GM19193 (cell line): Measurements from ENCODE around the gene GRID2IP.

Source experiments
- POLR2A ChIP-seq: IDR thresholded peaks from 4 replicates; pipeline ENCODE4 v1.6.1; 2011; ENCODE audit not compliant: insufficient read depth, insufficient read length; ENCODE audit errors: extremely low read depth

Gene GRID2IP

GRCh38 chr7:6505685-6506559, 45.3 kb downstream of the GRID2IP start:
- no peak for TF ChIP-seq POLR2A

GRCh38 chr7:6504996-6505395, 46.3 kb downstream of the GRID2IP start:
- no peak for TF ChIP-seq POLR2A

GRCh38 chr7:6502886-6503285, 48.4 kb downstream of the GRID2IP start:
- TF ChIP-seq POLR2A, result no peak

- no peak for TF ChIP-seq POLR2A
Observed at GRCh38 chr7:6501586-6502564, 49.4 kb downstream of the GRID2IP start.

GRCh38 chr7:6500691-6501090, 50.6 kb downstream of the GRID2IP start:
- TF ChIP-seq POLR2A, result no peak

GRCh38 chr7:6497994-6498393, 53.3 kb downstream of the GRID2IP start:
- no peak for TF ChIP-seq POLR2A

- no peak for TF ChIP-seq POLR2A
Observed at GRCh38 chr7:6497637-6497905, 53.7 kb downstream of the GRID2IP start.

GRCh38 chr7:6496842-6497636, 54.2 kb downstream of the GRID2IP start:
- no peak for TF ChIP-seq POLR2A

- no peak for TF ChIP-seq POLR2A
Observed at GRCh38 chr7:6495597-6496262, 55.5 kb downstream of the GRID2IP start.

- TF ChIP-seq POLR2A, result no peak
Observed at GRCh38 chr7:6494365-6494764, 56.9 kb downstream of the GRID2IP start.

GRCh38 chr7:6491194-6491593, 60.1 kb downstream of the GRID2IP start:
- no peak for TF ChIP-seq POLR2A

- TF ChIP-seq POLR2A, result no peak
Observed at GRCh38 chr7:6489612-6490011, 61.6 kb downstream of the GRID2IP start.

- TF ChIP-seq POLR2A, result no peak
Observed at GRCh38 chr7:6487184-6487545, 64.1 kb downstream of the GRID2IP start.

- no peak for TF ChIP-seq POLR2A
Observed at GRCh38 chr7:6486438-6487183, 64.7 kb downstream of the GRID2IP start.
